Measurements from ENCODE around the gene ACVRL1.

DNA sequence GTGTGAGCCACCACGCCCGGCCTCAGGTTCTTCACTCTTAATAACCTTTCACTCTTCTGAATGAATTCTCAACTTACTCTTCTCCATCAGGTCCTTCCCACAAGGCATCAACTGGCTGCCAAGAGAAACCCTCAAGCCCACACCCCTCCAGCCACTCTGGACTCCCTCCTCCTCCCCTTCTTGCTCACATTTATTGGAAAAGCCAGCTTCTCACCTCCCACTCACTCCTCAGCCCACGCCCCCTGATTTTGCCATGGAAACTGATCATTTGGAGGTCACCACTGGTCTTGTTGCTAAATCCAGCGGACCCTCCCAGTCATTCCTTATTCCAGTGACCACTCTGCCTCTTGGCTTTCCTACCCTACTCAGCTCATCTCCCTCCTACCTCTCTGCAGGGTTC, 26.8 kb downstream of the ACVRL1 start:
- TF ChIP-seq ZNF70 (CRISPR knock-in tag; IDR thresholded peaks at IDR 0.05): no peak
- no peak for TF ChIP-seq RARB (CRISPR knock-in tag; IDR thresholded peaks at IDR 0.05)
- TF ChIP-seq, protein P1, sequence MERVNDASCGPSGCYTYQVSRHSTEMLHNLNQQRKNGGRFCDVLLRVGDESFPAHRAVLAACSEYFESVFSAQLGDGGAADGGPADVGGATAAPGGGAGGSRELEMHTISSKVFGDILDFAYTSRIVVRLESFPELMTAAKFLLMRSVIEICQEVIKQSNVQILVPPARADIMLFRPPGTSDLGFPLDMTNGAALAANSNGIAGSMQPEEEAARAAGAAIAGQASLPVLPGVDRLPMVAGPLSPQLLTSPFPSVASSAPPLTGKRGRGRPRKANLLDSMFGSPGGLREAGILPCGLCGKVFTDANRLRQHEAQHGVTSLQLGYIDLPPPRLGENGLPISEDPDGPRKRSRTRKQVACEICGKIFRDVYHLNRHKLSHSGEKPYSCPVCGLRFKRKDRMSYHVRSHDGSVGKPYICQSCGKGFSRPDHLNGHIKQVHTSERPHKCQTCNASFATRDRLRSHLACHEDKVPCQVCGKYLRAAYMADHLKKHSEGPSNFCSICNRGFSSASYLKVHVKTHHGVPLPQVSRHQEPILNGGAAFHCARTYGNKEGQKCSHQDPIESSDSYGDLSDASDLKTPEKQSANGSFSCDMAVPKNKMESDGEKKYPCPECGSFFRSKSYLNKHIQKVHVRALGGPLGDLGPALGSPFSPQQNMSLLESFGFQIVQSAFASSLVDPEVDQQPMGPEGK (CRISPR knock-in tag; IDR thresholded peaks at IDR 0.05; ENCODE audit: borderline replicate concordance): no peak
- TF ChIP-seq TSHZ2 (CRISPR knock-in tag; IDR thresholded peaks at IDR 0.05): no peak
- no peak for TF ChIP-seq ZNF8 (CRISPR knock-in tag; IDR thresholded peaks at IDR 0.05)
